ENCODE data around the gene OXA1L.

DNA sequence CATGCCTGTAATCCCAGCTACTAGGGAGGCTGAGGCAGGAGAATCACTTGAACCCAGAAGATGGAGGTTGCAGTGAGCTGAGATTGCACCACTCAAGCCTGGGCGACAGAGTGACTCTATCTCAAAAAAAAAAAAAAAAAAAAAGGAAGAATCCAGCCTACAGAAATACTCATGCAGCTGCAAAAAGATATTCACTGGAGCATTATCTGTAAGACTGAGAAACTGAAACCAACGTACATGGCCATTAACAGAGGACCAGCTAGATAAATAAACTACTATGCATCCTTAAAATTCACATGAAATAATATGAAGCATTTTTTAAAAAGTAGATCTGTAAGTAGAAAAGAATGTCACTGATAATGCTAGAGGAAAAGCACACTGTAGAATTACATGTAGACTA is 45.2 kb downstream of the OXA1L start:
- TF ChIP-seq, protein P1, sequence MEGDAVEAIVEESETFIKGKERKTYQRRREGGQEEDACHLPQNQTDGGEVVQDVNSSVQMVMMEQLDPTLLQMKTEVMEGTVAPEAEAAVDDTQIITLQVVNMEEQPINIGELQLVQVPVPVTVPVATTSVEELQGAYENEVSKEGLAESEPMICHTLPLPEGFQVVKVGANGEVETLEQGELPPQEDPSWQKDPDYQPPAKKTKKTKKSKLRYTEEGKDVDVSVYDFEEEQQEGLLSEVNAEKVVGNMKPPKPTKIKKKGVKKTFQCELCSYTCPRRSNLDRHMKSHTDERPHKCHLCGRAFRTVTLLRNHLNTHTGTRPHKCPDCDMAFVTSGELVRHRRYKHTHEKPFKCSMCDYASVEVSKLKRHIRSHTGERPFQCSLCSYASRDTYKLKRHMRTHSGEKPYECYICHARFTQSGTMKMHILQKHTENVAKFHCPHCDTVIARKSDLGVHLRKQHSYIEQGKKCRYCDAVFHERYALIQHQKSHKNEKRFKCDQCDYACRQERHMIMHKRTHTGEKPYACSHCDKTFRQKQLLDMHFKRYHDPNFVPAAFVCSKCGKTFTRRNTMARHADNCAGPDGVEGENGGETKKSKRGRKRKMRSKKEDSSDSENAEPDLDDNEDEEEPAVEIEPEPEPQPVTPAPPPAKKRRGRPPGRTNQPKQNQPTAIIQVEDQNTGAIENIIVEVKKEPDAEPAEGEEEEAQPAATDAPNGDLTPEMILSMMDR (conservative IDR thresholded peaks at IDR 0.05), result no peak
- no peak for TF ChIP-seq ZFX (IDR thresholded peaks at IDR 0.05)
